HepG2 (cell line): Measurements from ENCODE around the gene NKAIN4. TPM values are rescaled to one million over a fixed set of nuclear protein-coding genes. Genes with fewer than 3 reads are reported as not detected.
A peak's percentile ranks its signal among the peaks of the same experiment; 100 is the strongest.

Experiments
- ATAC-seq: fragments of 200-7000 bp; cut with Tn5 transposase; 3 replicates; pipeline ENCODE4 v1.9.1; 2020; ENCODE audit warnings: mild to moderate bottlenecking, moderate library complexity
- BruUV-seq: library from RNA; stranded (reverse); fragments of 400-500 nt; replicated peaks from 2 replicates; lab custom pipeline; 2021; lab: Mats Ljungman, UMichigan
- CTCF ChIA-PET: fragments of 300-600 bp; formaldehyde crosslinking; extraction: SDS; loops from one replicate; lab custom pipeline; 2021; ENCODE audit warnings: low total read pairs, inconsistent platforms, low intra/inter-chr PET ratio; lab: Yijun Ruan, JAX
- POLR2A ChIA-PET: fragments of 350-600 bp; sonication (Branson Sonifier 250); formaldehyde crosslinking; loops from one replicate; lab custom pipeline; 2020; ENCODE audit warnings: antibody characterized with exemption, inconsistent platforms; lab: Yijun Ruan, JAX
- DNase-seq: peaks from one replicate; pipeline ENCODE4 v3.0.0-alpha.2; 2015; ENCODE audit warnings: low spot score
- FAIRE-seq: peaks from 3 replicates; lab custom pipeline; 2011; peaks lifted over from hg19 to GRCh38; lab: Jason Lieb, UNC
- H2AFZ ChIP-seq: one replicate; pipeline ENCODE4 v1.6.1; 2011; ENCODE audit warnings: low read length, inconsistent platforms
- H3K27ac ChIP-seq: fragments of 300-600 bp; 3 replicates; pipeline ENCODE4 v1.8.0; 2011; ENCODE audit warnings: mixed run types, mild to moderate bottlenecking, mixed read lengths, low read length, inconsistent platforms; ENCODE audit not compliant: insufficient read depth; ENCODE audit errors: extremely low read length
- H3K27me3 ChIP-seq, 2 experiments: fragments of 200-600 bp in 1 of 2; 2 replicates in 1 of 2; 3 replicates in 1 of 2; pipeline versions ENCODE4 v1.6.0 to v1.8.0; 2011; ENCODE audit warnings: low read length in 2 of 2, mild to moderate bottlenecking in 2 of 2, moderate library complexity in 2 of 2, inconsistent platforms in 1 of 2; ENCODE audit not compliant: insufficient read depth in 2 of 2, control insufficient read depth in 1 of 2
- H3K36me3 ChIP-seq, 2 experiments: fragments of 200-600 bp in 1 of 2; replicated peaks in 1 of 2; 2 replicates in 1 of 2; 3 replicates in 1 of 2; pipeline versions ENCODE4 v1.5.1 to v1.8.0; 2011; ENCODE audit warnings: low read length in 2 of 2, inconsistent platforms in 1 of 2; ENCODE audit not compliant: insufficient read depth in 2 of 2, control insufficient read depth in 1 of 2
- H3K4me1 ChIP-seq: 2 replicates; pipeline ENCODE4 v1.5.1; 2012; ENCODE audit warnings: low read length, inconsistent platforms; ENCODE audit not compliant: insufficient read depth
- H3K4me2 ChIP-seq: 2 replicates; pipeline ENCODE4 v1.6.0; 2011; ENCODE audit warnings: low read depth, low read length, inconsistent platforms
- H3K4me3 ChIP-seq, 3 experiments: fragments of 200-600 bp in 1 of 3; sonication (generic), shearing (Covaris generic) in 1 of 3; replicated peaks in 1 of 3; 2 replicates each; pipeline ENCODE4 v1.5.1; 2011 to 2016; ENCODE audit warnings: low read length in 3 of 3, inconsistent platforms in 2 of 3, low read depth in 2 of 3, mild to moderate bottlenecking in 2 of 3, control low read depth in 1 of 3, mixed read lengths in 1 of 3; ENCODE audit not compliant: insufficient read depth in 1 of 3
- H3K79me2 ChIP-seq: one replicate; pipeline ENCODE4 v1.6.1; 2011; ENCODE audit warnings: low read length, inconsistent platforms; ENCODE audit not compliant: insufficient read depth
- H3K9ac ChIP-seq: 2 replicates; pipeline ENCODE4 v1.6.0; 2011; ENCODE audit warnings: mild to moderate bottlenecking, low read depth, low read length, inconsistent platforms; ENCODE audit not compliant: insufficient read depth
- H3K9me3 ChIP-seq: 2 replicates; pipeline ENCODE4 v1.5.1; 2012; ENCODE audit warnings: mild to moderate bottlenecking, low read length
- H4K20me1 ChIP-seq: 2 replicates; pipeline ENCODE4 v1.6.0; 2011; ENCODE audit warnings: inconsistent platforms, mild to moderate bottlenecking, low read length, moderate library complexity; ENCODE audit not compliant: insufficient read depth
- DDIT3 ChIP-seq: sonication (generic); formaldehyde crosslinking; IDR thresholded peaks from 2 replicates; pipeline ENCODE4 v1.4.0; 2020; ENCODE audit warnings: mild to moderate bottlenecking, missing genetic modification reagents
- EZH2 ChIP-seq: conservative IDR thresholded peaks from 2 replicates; pipeline ENCODE4 v1.6.1; 2012; ENCODE audit warnings: mild to moderate bottlenecking, low read depth, low read length, moderate library complexity
- HNRNPL ChIP-seq: fragments of 200-400 bp; formaldehyde crosslinking; IDR thresholded peaks from 2 replicates; pipeline ENCODE4 v1.6.1; 2017; ENCODE audit warnings: mild to moderate bottlenecking, low read depth, low read length
- HOXA3 ChIP-seq: sonication (generic); formaldehyde crosslinking; IDR thresholded peaks from 2 replicates; pipeline ENCODE4 v1.5.0; 2020; ENCODE audit warnings: missing genetic modification reagents
- IRF2 ChIP-seq: IDR thresholded peaks from 2 replicates; pipeline ENCODE4 v1.6.1; 2018; ENCODE audit warnings: missing genetic modification reagents, missing compliant biosample characterization
- KDM6A ChIP-seq: IDR thresholded peaks from 2 replicates; pipeline ENCODE4 v1.6.1; 2016; ENCODE audit warnings: low read depth
- KLF13 ChIP-seq: sonication (generic); formaldehyde crosslinking; IDR thresholded peaks from 2 replicates; pipeline ENCODE4 v1.4.0; 2020; ENCODE audit warnings: mild to moderate bottlenecking, missing genetic modification reagents
- LBX2 ChIP-seq: sonication (generic); formaldehyde crosslinking; IDR thresholded peaks from 2 replicates; pipeline ENCODE4 v1.5.0; 2020; ENCODE audit warnings: missing genetic modification reagents, mild to moderate bottlenecking, borderline replicate concordance
- MYPOP ChIP-seq: sonication (generic); formaldehyde crosslinking; IDR thresholded peaks from 2 replicates; pipeline ENCODE4 v1.8.1; 2023; ENCODE audit warnings: mild to moderate bottlenecking, moderate library complexity, missing genetic modification reagents
- NFIB ChIP-seq: sonication (generic); formaldehyde crosslinking; IDR thresholded peaks from 2 replicates; pipeline ENCODE4 v1.9.0; 2021; ENCODE audit warnings: missing genetic modification reagents, mild to moderate bottlenecking, borderline replicate concordance
- RAD21 ChIP-seq: fragments of 450-650 bp; formaldehyde crosslinking; IDR thresholded peaks from 2 replicates; pipeline ENCODE4 v1.5.0; 2020; ENCODE audit warnings: mild to moderate bottlenecking
- XRCC5 ChIP-seq: fragments of 200-400 bp; formaldehyde crosslinking; optimal IDR thresholded peaks from 2 replicates; pipeline ENCODE3; 2017; ENCODE audit warnings: mild to moderate bottlenecking, low read length
- ZKSCAN5 ChIP-seq: sonication (generic); formaldehyde crosslinking; IDR thresholded peaks from 2 replicates; pipeline ENCODE4 v1.5.1; 2020; ENCODE audit warnings: mild to moderate bottlenecking, missing genetic modification reagents
- ZNF234 ChIP-seq: sonication (generic); formaldehyde crosslinking; conservative IDR thresholded peaks from 2 replicates; pipeline ENCODE4 v1.5.1; 2020; ENCODE audit warnings: mild to moderate bottlenecking, missing genetic modification reagents
- ZNF446 ChIP-seq: sonication (generic); formaldehyde crosslinking; IDR thresholded peaks from 2 replicates; pipeline ENCODE4 v1.5.0; 2020; ENCODE audit warnings: mild to moderate bottlenecking, missing genetic modification reagents
- ZNF496 ChIP-seq: sonication (generic); formaldehyde crosslinking; IDR thresholded peaks from 2 replicates; pipeline ENCODE4 v1.8.1; 2023; ENCODE audit warnings: mild to moderate bottlenecking, moderate library complexity, missing genetic modification reagents; ENCODE audit not compliant: insufficient replicate concordance
- ZNF574 ChIP-seq: sonication (generic); formaldehyde crosslinking; IDR thresholded peaks from 2 replicates; pipeline ENCODE4 v1.4.0; 2020; ENCODE audit warnings: missing genetic modification reagents
- ZNF619 ChIP-seq: sonication (generic); formaldehyde crosslinking; IDR thresholded peaks from 2 replicates; pipeline ENCODE4 v1.4.0; 2020; ENCODE audit warnings: mild to moderate bottlenecking, missing genetic modification reagents
- ZNF652 ChIP-seq: IDR thresholded peaks from 2 replicates; pipeline ENCODE4 v1.6.1; 2016; ENCODE audit warnings: low read depth, borderline replicate concordance
- ZNF720 ChIP-seq: sonication (generic); formaldehyde crosslinking; IDR thresholded peaks from 2 replicates; pipeline ENCODE4 v1.4.0; 2020; ENCODE audit warnings: missing genetic modification reagents
- ZNF780A ChIP-seq: sonication (generic); formaldehyde crosslinking; IDR thresholded peaks from 2 replicates; pipeline ENCODE4 v1.8.0; 2022; ENCODE audit warnings: mild to moderate bottlenecking, missing genetic modification reagents, moderate library complexity
- WGBS: methylation state at CpG from one replicate; pipeline ENCODE4 v1.1.6; 2017; ENCODE audit warnings: low lambda C conversion rate; 5-methylcytosine and 5-hydroxymethylcytosine counted together
- in situ Hi-C: cut with HindIII; loops from 2 replicates; pipeline ENCODE4 v1.10.0; 2017; ENCODE audit warnings: low pct_unique_long_range_greater_than_20kb; ENCODE audit not compliant: extremely low pct_ligation_motif_present
- intact Hi-C: fragments of 100-400 bp; cut with micrococcal nuclease; formaldehyde crosslinking; loops from one replicate; pipeline ENCODE4 v1.10.0; 2022; ENCODE audit not compliant: unreplicated experiment
- polyA plus RNA-seq, 8 experiments: library from polyadenylated mRNA; depleted of rRNA in 3 of 8; stranded (reverse) in 7 of 8; unstranded in 1 of 8; fragments of >200 nt; fragmentation: Illumina TruSeq in 4 of 8; extraction: Trizol in 4 of 8; gene quantifications; 2 replicates each; pipeline versions ENCODE4 v1.2.1 to v1.2.3, GENCODE V29; 2011 to 2016; ENCODE audit warnings: low read depth in 4 of 8, missing spikeins in 1 of 8, mixed read lengths in 1 of 8; ENCODE audit not compliant: insufficient read depth in 1 of 8
- total RNA-seq, 5 experiments: library from RNA; depleted of rRNA; stranded (reverse); fragments of >200 nt; fragmentation: Illumina TruSeq; extraction: Trizol; gene quantifications; 2 replicates each; pipeline ENCODE4 v1.2.3, GENCODE V29; 2016; ENCODE audit warnings: low read depth in 1 of 5

NKAIN4 gene
- total and polyA plus RNA-seq, 2 of the 13 experiments (the other 11 are each of a cell fraction or from before 2014, with no cell fraction given), result not detected

- DNase-seq (peak; percentile 60), ATAC-seq (peak; percentile 76), FAIRE-seq (peak; percentile 92)
- no peak overlapping the region; a peak in 1 of 6 replicates for H3K4me3 ChIP-seq
- 2% methylated on average over 18 of the region's 20 CpGs for WGBS
- POLR2A ChIA-PET, result interaction anchor here (1.2 to 2.0 kb wide), 2 partner anchors 12 to 18 kb away, joined by 4 to 6 read pairs; no protein-coding TSS in a partner anchor
- H3K79me2 ChIP-seq, result no peaks in the 10 kb centered on the region
- H3K9me3 ChIP-seq, result no peaks in the 10 kb centered on the region
- H4K20me1 ChIP-seq, result no peaks in the 10 kb centered on the region
- intact Hi-C loops (loop anchor here (5.0 kb wide), 1 partner anchor 53 kb away; no protein-coding TSS in a partner anchor), in situ Hi-C loops (no loop called here)
- H3K4me1 ChIP-seq, result peaks cover 56% of the 10 kb centered on the region
- H3K4me2 ChIP-seq, result no peak overlapping the region
- H3K9ac ChIP-seq, result no peak overlapping the region
- no peak overlapping the region for H2AFZ ChIP-seq
- H3K36me3 ChIP-seq, result no peaks in the 10 kb centered on the region
- CTCF ChIA-PET, result interaction anchor here (1.1 kb wide), 1 partner anchor 12 kb away, joined by 4 read pairs; no protein-coding TSS in a partner anchor
- no TSS peak for BruUV-seq
- H3K27me3 ChIP-seq, result peaks cover 13 to 73% of the 10 kb centered on the region in 2 experiments
- no peak overlapping the region for H3K27ac ChIP-seq
- TF ChIP-seq LBX2, result 0 out of 2 replicates have a peak, but pooled peaks have one; percentile 9
- no peak for TF ChIP-seq KDM6A (CRISPR knock-in tag)
- no peak for TF ChIP-seq HOXA3
- TF ChIP-seq ZNF720 (CRISPR knock-in tag), result no peak
- TF ChIP-seq ZNF619 (CRISPR knock-in tag), result no peak
- TF ChIP-seq RAD21 (CRISPR knock-in tag), result 0 out of 2 replicates have a peak, but pooled peaks have one; percentile 27
- no peak for TF ChIP-seq ZNF446 (CRISPR knock-in tag)
- no peak for TF ChIP-seq IRF2 (CRISPR knock-in tag)
- TF ChIP-seq MYPOP (CRISPR knock-in tag), result no peak
- no peak for TF ChIP-seq KLF13 (CRISPR knock-in tag)
- TF ChIP-seq ZNF496 (CRISPR knock-in tag), result no peak
- peak; percentile 96 for TF ChIP-seq XRCC5
- TF ChIP-seq DDIT3 (CRISPR knock-in tag), result no peak
- TF ChIP-seq ZNF780A, result no peak
- TF ChIP-seq ZKSCAN5 (CRISPR knock-in tag), result no peak
- TF ChIP-seq ZNF574 (CRISPR knock-in tag), result no peak
- TF ChIP-seq NFIB (CRISPR knock-in tag), result no peak
- TF ChIP-seq HNRNPL, result 0 out of 2 replicates have a peak, but pooled peaks have one; percentile 33
- TF ChIP-seq ZNF234 (CRISPR knock-in tag), result 0 out of 2 replicates have a peak, but pooled peaks have one; percentile 32
- peak; percentile 69; the same call in 1 of the 2 replicates for TF ChIP-seq EZH2
- peak; percentile 48; the same call in 1 of the 2 replicates for TF ChIP-seq ZNF652 (CRISPR knock-in tag)
Measured at GRCh38 chr20:63234693-63235398, 19.4 kb downstream of the NKAIN4 start.
